ENCODE results near the gene PCDHB3.

PCDHB3 gene

GRCh38 chr5:141100243-141100805 lies at the start of gene PCDHB3:
Gene PCDHB3 (plus strand): TSS chr5:141100473. CDS start chr5:141100650, 177 bp downstream.
- TF ChIP-seq CTCF (IDR thresholded peaks at IDR 0.05; ENCODE audit: low read length, missing control alignments): no peak
- DNase-seq (ENCODE audit: low read depth): peak; percentile 10
- no peak within 1 kb of the TSS for H3K4me3 ChIP-seq (replicated peaks; ENCODE audit: low read depth, low read length)

GRCh38 chr5:141050622-141051520 lies 49.4 kb upstream of the PCDHB3 start, which contains the start of gene PCDHB1:
Gene PCDHB1 (plus strand): TSS chr5:141051374. CDS start chr5:141051471, 97 bp downstream.
- no peak for DNase-seq (ENCODE audit: low read depth)
- H3K4me3 ChIP-seq (replicated peaks; ENCODE audit: low read depth, low read length): peak within 1 kb of the TSS; percentile 6
- no peak for TF ChIP-seq CTCF (IDR thresholded peaks at IDR 0.05; ENCODE audit: low read length, missing control alignments)

- no peak for TF ChIP-seq CTCF (IDR thresholded peaks at IDR 0.05; ENCODE audit: low read length, missing control alignments)
- H3K4me3 ChIP-seq (replicated peaks; ENCODE audit: low read depth, low read length): peak overlapping the region; percentile 6
- no peak for DNase-seq (ENCODE audit: low read depth)
These were observed 48.8 kb upstream of the PCDHB3 start for GRCh38 chr5:141051521-141051866.

GRCh38 chr5:141077826-141078225 lies 22.4 kb upstream of the PCDHB3 start:
- DNase-seq (ENCODE audit: low read depth): no peak
- H3K4me3 ChIP-seq (replicated peaks; ENCODE audit: low read depth, low read length): no peak overlapping the region
- TF ChIP-seq CTCF (IDR thresholded peaks at IDR 0.05; ENCODE audit: low read length, missing control alignments): no peak

- no peak for TF ChIP-seq CTCF (IDR thresholded peaks at IDR 0.05; ENCODE audit: low read length, missing control alignments)
- H3K4me3 ChIP-seq (replicated peaks; ENCODE audit: low read depth, low read length): no peak overlapping the region
- DNase-seq (ENCODE audit: low read depth): no peak
These were observed 18.0 kb upstream of the PCDHB3 start for GRCh38 chr5:141082228-141082627.

- peak overlapping the region; percentile 49 for H3K4me3 ChIP-seq (replicated peaks; ENCODE audit: low read depth, low read length)
- peak; percentile 46 for DNase-seq (ENCODE audit: low read depth)
- TF ChIP-seq CTCF (IDR thresholded peaks at IDR 0.05; ENCODE audit: low read length, missing control alignments): peak; percentile 40
These were observed 15.7 kb upstream of the PCDHB3 start for GRCh38 chr5:141084487-141084989.
